NCI-H2081 treated with DMSO at 0.1 percent for 48 hours (cell line): ENCODE measurements around the gene EMID1.
"Not testable (repeated sequence)": the region's sequence is repeated elsewhere in the genome, so short reads cannot be mapped to it uniquely, and the experiment has no call there.

ENCODE experiments used
- DNase-seq: peaks from one replicate; lab custom pipeline; 2025; lab: John Stamatoyannopoulos, UW

Gene EMID1

GRCh38 chr22:29211466-29211865, 5.8 kb downstream of the EMID1 start:
- no peak for DNase-seq

- DNase-seq = no peak
Measured at GRCh38 chr22:29212743-29213142, 7.0 kb downstream of the EMID1 start.

GRCh38 chr22:29213493-29213892, 7.8 kb downstream of the EMID1 start:
- DNase-seq = no peak

- no peak for DNase-seq
Measured at GRCh38 chr22:29214232-29214631, 8.5 kb downstream of the EMID1 start.

- no peak for DNase-seq
Measured at GRCh38 chr22:29215012-29215860, 9.5 kb downstream of the EMID1 start.

- no peak for DNase-seq
Measured at GRCh38 chr22:29216011-29216872, 10.5 kb downstream of the EMID1 start.

- no peak for DNase-seq
Measured at GRCh38 chr22:29216873-29217666, 11.4 kb downstream of the EMID1 start.

GRCh38 chr22:29217827-29218757, 12.4 kb downstream of the EMID1 start:
- DNase-seq = no peak

GRCh38 chr22:29218758-29219408, 13.2 kb downstream of the EMID1 start:
- DNase-seq = no peak

GRCh38 chr22:29219409-29219782, 13.7 kb downstream of the EMID1 start:
- DNase-seq = not testable (repeated sequence)

GRCh38 chr22:29219881-29220670, 14.4 kb downstream of the EMID1 start:
- DNase-seq = no peak

- DNase-seq = no peak
Measured at GRCh38 chr22:29224121-29224858, 18.6 kb downstream of the EMID1 start.

- no peak for DNase-seq
Measured at GRCh38 chr22:29224859-29225410, 19.2 kb downstream of the EMID1 start.

- DNase-seq = no peak
Measured at GRCh38 chr22:29225422-29226090, 19.9 kb downstream of the EMID1 start.

GRCh38 chr22:29226351-29226981, 20.8 kb downstream of the EMID1 start:
- DNase-seq = no peak

- DNase-seq = no peak
Measured at GRCh38 chr22:29230972-29231875, 25.5 kb downstream of the EMID1 start.
